Central memory CD4-positive, alpha-beta T cell (primary cell): ENCODE results near the gene SEMA3F.
A peak's percentile ranks its signal among the peaks of the same experiment; 100 is the strongest.
"Not testable (repeated sequence)": the region's sequence is repeated elsewhere in the genome, so short reads cannot be mapped to it uniquely, and the experiment has no call there.

Experiments
- DNase-seq: peaks from one replicate; pipeline ENCODE4 v3.0.0; 2022

The SEMA3F gene

DNA sequence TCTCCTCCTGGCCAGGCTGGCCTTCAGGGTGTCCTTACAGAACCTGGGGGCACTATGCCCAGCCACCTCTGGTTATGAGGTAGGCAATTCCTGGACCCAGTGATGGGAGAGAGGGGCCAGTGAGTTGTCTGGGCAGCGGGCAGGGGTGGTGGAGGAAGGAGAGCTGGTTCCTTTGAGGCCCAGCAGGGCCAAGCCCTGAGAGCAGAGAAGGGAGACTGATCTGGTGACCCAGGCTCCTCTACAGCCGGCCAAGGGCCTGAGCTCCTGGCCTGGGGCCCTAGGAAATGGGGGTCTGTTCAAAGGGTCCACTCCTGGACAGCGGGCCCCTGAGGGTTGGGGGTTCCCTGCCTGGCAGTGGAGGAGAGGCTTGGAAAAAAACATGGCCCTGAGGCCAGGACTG, 57.8 kb downstream of the SEMA3F start:
- DNase-seq, result no peak

GRCh38 chr3:50213373-50213772, 58.2 kb downstream of the SEMA3F start:
- DNase-seq, result no peak

- no peak for DNase-seq
These were observed 59.7 kb downstream of the SEMA3F start for GRCh38 chr3:50214824-50215223.

DNA sequence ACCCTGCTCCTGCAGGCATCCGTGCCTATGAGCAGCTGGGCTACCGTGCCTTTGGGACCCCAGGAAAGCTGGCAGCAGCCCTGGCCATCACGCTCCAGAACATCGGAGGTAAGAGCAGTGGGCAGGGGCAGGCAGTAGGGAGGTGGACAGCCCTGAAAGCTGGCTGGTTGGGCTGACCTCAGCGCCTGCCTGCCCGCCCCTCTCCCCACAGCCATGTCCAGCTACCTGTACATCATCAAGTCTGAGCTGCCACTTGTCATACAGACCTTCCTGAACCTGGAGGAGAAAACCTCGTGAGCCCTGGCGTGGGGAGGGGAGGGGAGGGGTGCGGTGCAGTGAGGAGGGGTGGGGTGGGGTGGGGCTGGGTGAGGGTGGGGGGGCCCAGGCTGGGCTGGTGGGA, 60.4 kb downstream of the SEMA3F start:
- no peak for DNase-seq

DNA sequence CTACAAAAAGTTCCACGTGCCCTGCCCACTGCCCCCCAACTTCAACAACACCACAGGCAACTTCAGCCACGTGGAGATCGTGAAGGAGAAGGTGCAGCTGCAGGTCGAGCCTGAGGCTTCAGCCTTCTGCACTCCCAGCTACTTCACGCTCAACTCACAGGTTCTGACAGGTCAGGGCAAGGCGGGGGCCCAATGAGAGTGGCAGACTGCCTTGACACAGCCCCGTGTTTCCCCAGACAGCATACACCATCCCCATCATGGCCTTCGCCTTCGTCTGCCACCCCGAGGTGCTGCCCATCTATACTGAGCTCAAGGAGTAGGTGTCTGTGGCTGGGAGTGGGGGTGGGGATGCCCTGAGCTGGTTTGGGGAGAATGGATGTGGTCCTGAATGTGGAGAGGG, 62.6 kb downstream of the SEMA3F start:
- DNase-seq, result no peak

- DNase-seq, result no peak
These were observed 63.3 kb downstream of the SEMA3F start for GRCh38 chr3:50218448-50218847.

- DNase-seq, result no peak
These were observed 64.2 kb downstream of the SEMA3F start for GRCh38 chr3:50219285-50219684.

- no peak for DNase-seq
These were observed 65.0 kb downstream of the SEMA3F start for GRCh38 chr3:50220109-50220508.

DNA sequence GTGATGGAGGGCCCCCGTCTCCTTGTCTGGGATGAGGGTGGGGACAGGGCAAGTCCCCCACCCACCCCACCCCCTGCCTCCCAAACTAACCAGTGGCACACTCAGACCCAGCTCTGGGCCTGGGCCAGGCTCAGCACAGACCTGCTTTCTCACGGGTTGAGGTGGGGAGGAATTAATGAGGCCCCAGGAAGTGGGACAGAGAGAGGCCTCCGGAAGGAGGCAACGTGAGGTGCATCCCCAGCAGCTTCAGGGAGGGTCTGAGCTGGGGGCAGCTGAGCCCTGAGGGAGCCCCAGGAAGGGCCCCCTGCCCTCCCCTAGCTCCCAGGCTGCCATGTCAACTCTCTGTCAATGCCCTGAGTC, 65.9 kb downstream of the SEMA3F start:
- DNase-seq, result no peak

- DNase-seq, result no peak
These were observed 66.5 kb downstream of the SEMA3F start for GRCh38 chr3:50221411-50222168.

DNA sequence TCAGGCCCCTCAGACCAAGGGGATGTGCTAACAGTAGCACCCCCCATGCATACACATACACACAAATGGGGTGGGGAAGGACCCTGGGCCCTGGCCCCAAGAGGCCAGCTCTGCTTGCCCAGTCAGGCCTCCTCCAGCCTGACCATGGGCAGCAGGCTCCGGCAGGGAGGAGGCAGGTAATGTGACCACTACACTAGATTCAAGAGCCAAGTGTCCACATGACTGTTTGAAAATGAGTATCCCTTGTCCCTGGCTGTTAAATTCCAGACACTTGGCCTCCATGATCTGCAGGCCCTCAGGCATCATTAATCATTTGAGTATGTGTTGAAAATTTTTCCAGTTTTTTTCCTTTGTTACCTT, 67.0 kb downstream of the SEMA3F start:
- no peak for DNase-seq

DNA sequence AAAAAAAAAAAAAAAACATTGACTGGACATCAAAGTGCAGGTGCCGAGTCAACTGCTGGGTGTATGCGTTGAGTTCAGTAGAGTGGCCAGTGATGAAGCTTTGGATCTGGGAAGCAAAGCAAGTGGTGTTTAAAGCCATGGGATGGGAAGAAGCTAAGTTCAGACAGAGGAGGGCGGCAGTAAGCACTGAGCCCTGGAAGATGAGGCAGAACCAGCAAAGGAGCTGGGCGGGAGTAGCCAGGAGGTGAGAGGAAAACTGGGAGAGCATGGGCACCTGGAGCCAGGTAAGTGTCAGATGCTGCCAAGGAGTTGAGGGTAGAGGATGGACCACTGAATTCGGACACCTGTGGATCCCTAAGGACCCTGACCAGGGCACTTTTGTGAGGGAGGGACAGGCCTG, 69.5 kb downstream of the SEMA3F start:
- DNase-seq, result no peak

DNA sequence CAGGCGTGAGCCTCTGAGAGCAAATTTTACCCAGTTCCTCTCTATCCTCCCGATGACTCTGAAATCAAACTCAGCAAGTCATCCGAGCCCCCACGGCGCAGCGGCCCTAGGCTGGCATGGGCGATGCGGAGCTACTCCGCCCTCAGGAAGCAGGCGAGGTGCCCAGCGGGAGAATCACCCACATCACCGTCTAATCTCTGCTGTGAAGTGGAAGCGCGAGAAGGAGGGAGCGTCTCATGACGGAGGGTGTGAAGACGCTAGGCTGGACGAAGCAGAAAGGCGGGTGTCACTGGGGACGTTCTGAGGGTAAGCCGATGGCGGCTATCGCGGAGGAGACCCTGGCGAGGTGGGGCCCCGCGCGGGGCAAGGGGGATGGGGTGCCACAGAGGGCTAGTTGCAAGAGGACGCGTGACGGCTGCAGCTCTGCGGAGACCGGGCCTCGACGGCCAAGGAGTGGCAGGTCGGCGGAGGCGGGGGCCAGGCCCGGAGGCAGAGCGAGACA, 71.8 kb downstream of the SEMA3F start:
- DNase-seq, result no peak

- peak; percentile 88 for DNase-seq
These were observed 72.5 kb downstream of the SEMA3F start for GRCh38 chr3:50227390-50228183.

GRCh38 chr3:50228184-50228763, 73.2 kb downstream of the SEMA3F start:
- DNase-seq, result not testable (repeated sequence)

- DNase-seq, result no peak
These were observed 74.4 kb downstream of the SEMA3F start for GRCh38 chr3:50229490-50229889.

DNA sequence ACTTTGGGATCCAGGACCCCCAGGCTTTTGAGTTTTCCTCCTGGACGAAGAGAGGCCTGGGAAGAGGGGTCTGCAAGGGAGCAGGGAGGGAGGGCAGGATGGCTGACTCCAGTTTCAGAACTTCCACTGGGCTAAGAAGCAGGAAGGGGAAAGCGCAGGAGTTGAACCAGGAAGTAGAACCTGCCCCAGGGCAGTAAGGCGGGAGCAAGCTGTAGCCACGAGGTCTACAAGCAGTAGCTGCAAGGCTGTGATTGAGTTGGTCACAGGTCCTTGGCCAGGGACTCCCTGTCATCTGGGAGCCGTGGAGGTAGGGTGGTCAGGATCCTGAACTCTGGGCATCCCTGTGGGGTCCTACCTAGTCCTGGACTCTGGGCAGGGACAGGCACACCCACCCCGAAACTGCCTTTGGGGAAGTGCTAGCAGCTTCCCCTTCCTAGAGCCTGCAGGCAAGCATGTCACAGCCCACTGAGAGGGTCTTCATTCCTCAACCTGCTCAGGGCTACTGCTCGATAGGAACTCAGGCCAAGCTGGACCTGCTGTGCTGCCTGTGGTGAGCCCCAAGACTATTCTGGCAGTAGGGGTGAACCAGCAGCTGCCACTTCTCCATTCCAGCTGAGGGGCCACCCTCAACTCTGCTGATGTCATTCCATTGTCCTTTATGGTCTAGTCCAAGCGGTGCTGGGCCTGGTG, 75.1 kb downstream of the SEMA3F start:
- no peak for DNase-seq

- DNase-seq, result no peak
These were observed 75.6 kb downstream of the SEMA3F start for GRCh38 chr3:50230794-50231125.

- DNase-seq, result no peak
These were observed 76.5 kb downstream of the SEMA3F start for GRCh38 chr3:50231581-50231980.

DNA sequence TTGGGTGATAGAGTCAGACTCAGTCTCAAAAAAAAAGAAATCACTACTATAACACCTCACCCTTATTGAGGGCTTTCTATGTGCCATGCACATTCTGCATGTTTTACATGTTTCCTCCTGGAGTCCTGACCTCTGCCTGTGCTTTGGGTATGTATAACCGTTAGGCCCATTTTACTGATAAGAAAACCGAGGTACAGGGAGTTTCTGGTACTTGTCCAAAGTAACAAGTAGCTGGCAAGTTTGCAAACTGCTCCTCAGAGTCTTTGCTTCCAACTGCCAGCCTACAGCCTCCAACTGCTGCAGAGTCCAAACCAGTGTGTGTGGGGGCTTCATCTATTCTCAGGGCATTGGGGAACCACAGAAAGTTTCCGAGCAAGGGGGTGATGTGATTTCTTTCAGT, 77.2 kb downstream of the SEMA3F start:
- DNase-seq, result no peak

DNA sequence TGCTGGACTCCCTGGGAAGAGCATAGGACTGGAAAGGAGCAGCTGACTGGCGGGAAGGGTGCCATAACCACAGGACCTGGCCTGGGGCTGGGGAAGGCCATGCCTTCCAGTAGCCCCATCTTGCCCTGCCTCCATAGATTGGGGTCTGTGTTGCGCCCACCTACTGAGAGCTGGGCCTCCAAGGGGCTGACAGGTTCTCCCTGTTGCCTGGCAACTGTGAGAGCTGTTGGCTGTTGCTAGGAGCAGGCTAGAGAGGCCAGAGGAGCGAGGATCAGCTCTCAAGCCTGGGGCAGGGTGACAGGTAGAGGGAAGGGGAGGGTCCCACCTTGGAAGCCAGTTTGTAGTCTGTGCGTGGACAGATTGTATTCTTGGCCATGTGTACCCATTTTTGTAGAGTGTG, 78.1 kb downstream of the SEMA3F start:
- DNase-seq, result no peak

- peak; percentile 99 for DNase-seq
These were observed 80.8 kb downstream of the SEMA3F start, which contains the start of gene GNAI2 for GRCh38 chr3:50235716-50236483. GNAI2 (plus strand) TSS chr3:50236204; CDS start chr3:50236336, 132 bp downstream.
